Kidney capillary endothelial cell (primary cell): Measurements from ENCODE around the gene TMEM9.

Experiments
- DNase-seq: peaks from one replicate; pipeline ENCODE4 v3.0.0-alpha.2; 2018; ENCODE audit warnings: low spot score

The TMEM9 gene

DNA sequence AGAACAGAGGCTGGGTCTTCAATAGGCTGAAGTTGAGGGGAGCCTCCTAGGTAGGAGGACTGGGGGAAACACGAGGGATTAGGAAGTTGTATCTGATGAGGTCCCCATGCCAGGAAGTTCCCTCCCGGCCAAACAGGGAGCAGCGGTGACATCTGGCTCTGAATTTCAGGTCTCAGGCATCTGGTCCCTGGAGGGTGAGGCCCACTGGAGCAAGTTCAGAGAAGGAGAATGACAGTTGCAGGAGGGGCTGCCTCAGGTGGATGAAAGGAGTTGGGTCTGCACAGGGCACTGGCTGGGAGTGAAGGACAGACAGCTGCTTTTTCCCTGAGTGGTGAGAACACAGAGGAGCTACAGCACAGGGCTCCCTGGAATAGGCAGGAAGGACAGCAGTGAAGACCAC lies 9.1 kb downstream of the TMEM9 start:
- DNase-seq = no peak

DNA sequence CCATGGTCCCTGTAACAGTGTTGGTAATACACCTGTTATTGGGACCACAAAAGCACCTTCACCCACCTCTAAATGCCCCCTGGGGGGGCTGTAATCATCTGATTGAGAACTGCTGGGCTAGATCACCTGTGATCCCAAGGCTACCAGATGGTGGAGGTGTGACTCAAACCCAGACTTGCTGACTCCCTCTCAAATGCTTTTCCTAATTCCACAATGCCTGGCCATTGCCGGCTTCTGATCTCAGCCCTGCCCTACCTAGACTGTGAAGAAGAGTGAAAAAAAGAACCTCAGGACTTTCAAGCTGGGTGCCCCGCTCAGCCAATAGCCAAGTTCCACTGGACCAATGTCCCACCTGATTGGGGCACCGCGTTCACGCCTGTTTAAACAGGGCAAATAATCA lies 9.6 kb downstream of the TMEM9 start:
- no peak for DNase-seq

GRCh38 chr1:201143726-201144635 lies 10.3 kb downstream of the TMEM9 start:
- no peak for DNase-seq

GRCh38 chr1:201142849-201143725 lies 11.2 kb downstream of the TMEM9 start:
- no peak for DNase-seq

GRCh38 chr1:201142011-201142848 lies 12.0 kb downstream of the TMEM9 start:
- no peak for DNase-seq

DNA sequence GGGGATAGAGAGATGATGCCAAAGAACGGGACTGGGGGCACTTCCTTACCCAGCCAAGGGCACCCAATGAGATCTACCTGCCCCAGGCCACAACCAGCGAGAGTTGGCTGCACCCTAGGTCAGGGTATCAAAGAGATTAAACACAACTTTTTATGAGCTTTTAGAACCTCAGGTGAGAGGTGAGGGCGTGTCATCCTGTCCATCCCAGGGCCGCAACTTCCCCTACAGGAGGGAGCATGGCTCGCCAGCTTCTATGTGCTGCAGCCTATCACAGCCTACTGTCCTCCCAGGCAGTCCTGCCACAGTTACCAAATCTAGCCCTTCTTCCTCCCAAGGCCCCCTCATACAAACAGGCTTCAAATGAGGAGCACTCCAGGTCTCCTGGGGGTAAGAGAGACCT lies 12.9 kb downstream of the TMEM9 start:
- DNase-seq = no peak

- DNase-seq = no peak
These were observed 13.4 kb downstream of the TMEM9 start for GRCh38 chr1:201140941-201141260.

GRCh38 chr1:201140235-201140940 lies 13.9 kb downstream of the TMEM9 start:
- DNase-seq = no peak

DNA sequence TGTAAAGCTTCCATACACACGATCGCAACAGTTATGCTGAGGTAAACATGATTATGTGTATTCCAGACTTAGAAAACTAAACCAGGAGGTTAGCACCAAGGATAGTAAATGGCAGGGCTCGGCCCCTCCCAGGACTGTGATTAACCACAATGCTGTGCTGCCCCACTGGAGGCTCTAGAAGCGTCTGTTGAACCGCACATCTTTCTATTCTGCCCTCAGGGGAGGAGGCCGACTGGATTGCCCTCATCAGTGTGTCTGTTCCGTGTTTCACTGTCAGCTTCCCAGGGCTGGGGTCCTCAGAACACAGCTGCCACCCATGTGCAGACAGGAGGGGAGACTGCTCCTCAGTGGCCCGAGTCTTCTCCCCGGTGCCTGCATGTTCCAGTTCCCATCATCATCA lies 14.5 kb downstream of the TMEM9 start:
- DNase-seq = no peak

DNA sequence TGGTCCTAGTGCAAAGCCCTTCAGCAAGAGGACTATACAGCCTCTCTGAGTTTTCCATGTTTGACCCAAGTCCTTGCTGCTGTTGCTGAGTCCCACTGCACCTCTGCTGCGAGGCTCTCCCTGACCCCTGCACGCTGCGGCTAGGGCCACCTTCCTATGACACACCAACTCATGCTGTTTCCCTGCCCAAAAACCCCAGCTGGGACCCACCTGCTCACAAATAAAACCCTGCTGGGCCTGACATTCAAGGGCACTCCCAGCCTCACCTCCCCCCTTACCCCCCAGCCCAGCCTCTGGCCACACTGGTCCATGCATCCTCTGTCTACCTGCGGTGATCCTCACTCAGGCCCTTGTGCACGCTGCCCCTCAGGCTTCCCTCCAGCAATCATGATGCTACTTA lies 15.0 kb downstream of the TMEM9 start:
- DNase-seq = no peak

- no peak for DNase-seq
These were observed 15.9 kb downstream of the TMEM9 start for GRCh38 chr1:201138311-201138840.

- no peak for DNase-seq
These were observed 16.5 kb downstream of the TMEM9 start for GRCh38 chr1:201137579-201138310.

DNA sequence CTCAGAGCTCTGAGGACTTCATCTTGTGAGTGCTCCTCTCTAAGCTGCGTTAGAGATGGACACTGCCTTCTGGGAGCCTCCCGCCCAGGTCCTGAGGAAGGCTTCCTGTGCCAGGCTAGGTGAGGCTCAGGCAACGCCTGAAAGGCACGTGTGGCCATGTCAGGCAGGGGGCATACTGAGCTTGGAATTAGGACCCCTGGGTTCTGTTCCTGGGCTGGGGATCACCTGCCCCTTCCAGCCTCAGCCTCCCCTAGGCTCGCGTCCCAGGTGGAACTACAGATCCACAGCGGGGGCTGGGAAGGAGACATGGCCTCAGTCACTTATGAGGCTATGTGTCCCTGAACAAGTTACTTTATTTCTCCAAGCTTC lies 17.3 kb downstream of the TMEM9 start:
- DNase-seq = no peak

- DNase-seq = no peak
These were observed 17.8 kb downstream of the TMEM9 start for GRCh38 chr1:201136355-201137023.

DNA sequence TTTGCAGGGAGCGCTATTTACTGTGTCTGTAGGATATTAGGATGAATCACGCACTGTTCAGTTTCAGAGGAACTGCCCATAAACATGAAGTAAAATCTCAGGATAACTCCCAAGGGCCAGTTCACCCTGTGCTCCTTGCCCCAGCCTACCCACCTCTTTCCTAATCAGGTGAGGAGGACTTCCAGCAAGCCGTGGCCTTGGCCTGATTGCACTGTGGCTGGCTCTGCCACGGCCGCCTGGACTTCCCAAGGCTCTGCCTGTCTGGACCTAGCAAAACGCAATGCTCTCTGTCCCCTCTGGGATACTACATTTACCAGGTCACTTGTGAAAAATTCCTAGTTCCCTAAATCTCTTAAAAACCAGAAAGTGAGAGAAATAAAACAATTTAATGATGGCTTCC lies 19.9 kb downstream of the TMEM9 start:
- DNase-seq = no peak

DNA sequence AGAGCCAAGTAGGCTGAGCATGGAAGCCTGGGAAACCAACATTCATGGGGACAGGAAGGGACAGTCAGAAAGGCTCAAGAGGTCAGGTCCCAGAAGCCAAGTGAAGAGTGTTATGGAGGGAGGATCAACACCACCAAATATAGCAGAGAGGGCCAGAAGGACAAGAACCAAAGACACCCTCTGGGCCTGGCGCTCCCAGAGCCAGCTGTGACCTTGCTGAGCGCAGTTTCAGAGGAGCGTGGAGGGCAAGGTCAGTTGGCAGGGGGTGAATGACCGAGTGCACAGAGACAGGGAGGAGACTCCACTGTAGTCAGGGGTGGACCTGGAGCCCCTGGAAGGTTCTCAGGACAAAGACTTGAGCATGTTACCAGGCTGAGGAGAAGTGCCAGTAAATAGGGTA lies 22.9 kb downstream of the TMEM9 start:
- DNase-seq = no peak

- DNase-seq = no peak
These were observed 25.3 kb downstream of the TMEM9 start for GRCh38 chr1:201128962-201129361.

DNA sequence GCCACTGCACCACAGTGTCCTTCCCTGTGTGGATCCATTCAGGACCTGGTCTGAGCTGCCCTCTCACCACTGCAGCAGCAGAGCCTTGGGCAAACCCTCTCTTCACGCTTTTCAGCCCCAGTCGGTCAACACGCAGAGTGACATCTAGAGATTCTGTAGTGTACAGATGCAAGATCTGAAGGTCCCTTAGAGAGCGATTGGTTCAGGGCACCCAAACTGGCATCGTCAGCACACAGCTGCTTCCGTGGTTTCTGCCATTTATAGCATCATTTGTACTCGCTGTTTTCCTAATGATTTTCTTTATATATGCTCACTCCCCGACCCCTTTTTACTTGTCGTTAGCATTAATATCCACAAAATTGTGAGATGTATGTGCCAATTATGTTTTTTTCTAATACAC lies 25.8 kb downstream of the TMEM9 start:
- no peak for DNase-seq

DNA sequence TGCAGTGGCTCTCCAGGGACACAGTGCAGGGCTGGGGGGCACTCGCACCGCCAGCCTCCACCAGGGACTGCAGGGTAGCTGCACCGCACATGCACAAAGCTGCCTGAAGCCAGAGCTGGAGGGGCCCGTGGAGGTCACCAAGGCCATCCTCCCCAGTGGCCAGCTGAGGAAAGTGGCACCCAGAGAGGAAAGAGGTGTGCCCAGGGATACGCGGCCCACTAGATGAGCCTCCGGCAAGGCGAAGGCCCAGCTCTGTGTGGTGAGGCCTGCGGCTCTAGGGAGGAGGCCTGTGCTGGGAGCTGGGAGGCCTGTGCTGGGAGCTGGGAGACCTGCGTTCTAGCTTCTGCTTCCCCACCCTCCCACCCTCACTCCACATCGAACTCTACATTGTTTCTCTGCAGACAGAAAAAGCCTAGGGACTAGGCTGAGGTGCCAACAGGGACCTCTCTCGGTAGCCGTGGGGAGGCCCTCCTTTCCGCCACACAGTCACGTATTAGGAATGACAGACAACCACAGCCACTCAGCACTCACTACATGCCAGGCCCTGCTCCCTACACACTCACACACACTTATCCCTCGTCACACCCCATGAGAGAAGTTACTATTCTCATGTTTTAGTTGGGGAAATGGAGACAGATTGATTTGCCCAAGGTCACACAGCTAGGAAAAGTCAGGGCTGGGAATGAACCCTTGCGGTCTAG lies 26.4 kb downstream of the TMEM9 start:
- DNase-seq = no peak
